ENCODE results near the gene BCL7C.
A peak's percentile ranks its signal among the peaks of the same experiment; 100 is the strongest.

The BCL7C gene

GRCh38 chr16:30922960-30923535, 29.2 kb upstream of the BCL7C start:
- DNase-seq (ENCODE audit: low read depth, low spot score): peak; percentile 99

- DNase-seq (ENCODE audit: low read depth, low spot score): peak; percentile 94
These were observed 28.6 kb upstream of the BCL7C start for GRCh38 chr16:30922420-30922959.

- no peak for DNase-seq (ENCODE audit: low read depth, low spot score)
These were observed 28.0 kb upstream of the BCL7C start for GRCh38 chr16:30921748-30922419.

- no peak for DNase-seq (ENCODE audit: low read depth, low spot score)
These were observed 27.5 kb upstream of the BCL7C start for GRCh38 chr16:30921459-30921747.

- DNase-seq (ENCODE audit: low read depth, low spot score): no peak
These were observed 27.0 kb upstream of the BCL7C start for GRCh38 chr16:30920891-30921290.

- DNase-seq (ENCODE audit: low read depth, low spot score): no peak
These were observed 24.7 kb upstream of the BCL7C start for GRCh38 chr16:30918614-30919013.

GRCh38 chr16:30914830-30915229, 21.0 kb upstream of the BCL7C start:
- no peak for DNase-seq (ENCODE audit: low read depth, low spot score)

- DNase-seq (ENCODE audit: low read depth, low spot score): no peak
These were observed 19.0 kb upstream of the BCL7C start for GRCh38 chr16:30912794-30913412.

- no peak for DNase-seq (ENCODE audit: low read depth, low spot score)
These were observed 16.7 kb upstream of the BCL7C start for GRCh38 chr16:30910427-30911029.

- no peak for DNase-seq (ENCODE audit: low read depth, low spot score)
These were observed 13.2 kb upstream of the BCL7C start for GRCh38 chr16:30907064-30907463.

GRCh38 chr16:30904114-30904780, 10.4 kb upstream of the BCL7C start:
- DNase-seq (ENCODE audit: low read depth, low spot score): no peak

GRCh38 chr16:30903596-30903995, 9.7 kb upstream of the BCL7C start:
- no peak for DNase-seq (ENCODE audit: low read depth, low spot score)

- DNase-seq (ENCODE audit: low read depth, low spot score): no peak
These were observed 9.1 kb upstream of the BCL7C start for GRCh38 chr16:30903002-30903401.

GRCh38 chr16:30902029-30902972, 8.4 kb upstream of the BCL7C start:
- no peak for DNase-seq (ENCODE audit: low read depth, low spot score)

- DNase-seq (ENCODE audit: low read depth, low spot score): no peak
These were observed 7.5 kb upstream of the BCL7C start for GRCh38 chr16:30901201-30902028.

GRCh38 chr16:30900588-30900987, 6.7 kb upstream of the BCL7C start:
- DNase-seq (ENCODE audit: low read depth, low spot score): no peak

GRCh38 chr16:30899794-30900193, 5.9 kb upstream of the BCL7C start:
- DNase-seq (ENCODE audit: low read depth, low spot score): no peak

GRCh38 chr16:30896889-30897733, 3.2 kb upstream of the BCL7C start:
- peak; percentile 70 for DNase-seq (ENCODE audit: low read depth, low spot score)

GRCh38 chr16:30896261-30896888, 2.5 kb upstream of the BCL7C start, which contains the start of gene CTF1:
Gene CTF1, plus strand, starts transcription at chr16:30896614. Its CDS starts 30 bp downstream, at chr16:30896644.
- peak; percentile 40 for DNase-seq (ENCODE audit: low read depth, low spot score)

Data from iPS DF 19.7 (cell line).